OCI-LY1 (cell line): Measurements from ENCODE around the gene LCAT.

Source experiments
- EZH2 ChIP-seq: fragments of 200-600 bp; sonication (generic), shearing (Covaris generic); IDR thresholded peaks from 2 replicates; pipeline ENCODE4 v1.8.0; 2017; ENCODE audit warnings: borderline replicate concordance, mixed run types, mild to moderate bottlenecking, antibody characterized with exemption, low read length, moderate library complexity, mixed read lengths
- TF ChIP-seq, protein P1 (sequence below): fragments of 200-600 bp; sonication (generic), shearing (Covaris generic); IDR thresholded peaks from 2 replicates; pipeline ENCODE4 v1.5.1; 2017; ENCODE audit warnings: mild to moderate bottlenecking, antibody characterized with exemption, low read length, moderate library complexity, mixed read lengths

- TF ChIP-seq, protein P1, sequence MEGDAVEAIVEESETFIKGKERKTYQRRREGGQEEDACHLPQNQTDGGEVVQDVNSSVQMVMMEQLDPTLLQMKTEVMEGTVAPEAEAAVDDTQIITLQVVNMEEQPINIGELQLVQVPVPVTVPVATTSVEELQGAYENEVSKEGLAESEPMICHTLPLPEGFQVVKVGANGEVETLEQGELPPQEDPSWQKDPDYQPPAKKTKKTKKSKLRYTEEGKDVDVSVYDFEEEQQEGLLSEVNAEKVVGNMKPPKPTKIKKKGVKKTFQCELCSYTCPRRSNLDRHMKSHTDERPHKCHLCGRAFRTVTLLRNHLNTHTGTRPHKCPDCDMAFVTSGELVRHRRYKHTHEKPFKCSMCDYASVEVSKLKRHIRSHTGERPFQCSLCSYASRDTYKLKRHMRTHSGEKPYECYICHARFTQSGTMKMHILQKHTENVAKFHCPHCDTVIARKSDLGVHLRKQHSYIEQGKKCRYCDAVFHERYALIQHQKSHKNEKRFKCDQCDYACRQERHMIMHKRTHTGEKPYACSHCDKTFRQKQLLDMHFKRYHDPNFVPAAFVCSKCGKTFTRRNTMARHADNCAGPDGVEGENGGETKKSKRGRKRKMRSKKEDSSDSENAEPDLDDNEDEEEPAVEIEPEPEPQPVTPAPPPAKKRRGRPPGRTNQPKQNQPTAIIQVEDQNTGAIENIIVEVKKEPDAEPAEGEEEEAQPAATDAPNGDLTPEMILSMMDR, result no peak
- TF ChIP-seq EZH2, result no peak
Observed at GRCh38 chr16:67907397-67908180, 36.3 kb downstream of the LCAT start.
